Esophagus squamous epithelium (tissue), 5 donors: Measurements from ENCODE around the gene RGS10. TPM values are rescaled to one million over a fixed set of nuclear protein-coding genes. Genes with fewer than 3 reads are reported as not detected.
A peak's percentile ranks its signal among the peaks of the same experiment; 100 is the strongest.

Experiments
- DNase-seq: peaks from one replicate; lab custom pipeline; 2025; lab: John Stamatoyannopoulos, UW
- H3K27ac ChIP-seq, 4 donors: fragments of 200-600 bp; sonication (generic); one replicate each; pipeline ENCODE4 v1.5.1; 2016 to 2019; ENCODE audit warnings: mild to moderate bottlenecking in 1 of 4
- H3K27me3 ChIP-seq, 4 donors: fragments of 200-600 bp; sonication (generic); 1 replicate in 3 of 4; 2 replicates in 1 of 4; pipeline versions ENCODE4 v1.5.1 to v1.6.0; 2017 to 2021; ENCODE audit warnings: antibody characterized with exemption in 1 of 4
- H3K36me3 ChIP-seq, 3 donors: fragments of 200-600 bp; sonication (generic); one replicate each; pipeline ENCODE4 v1.5.1; 2016 to 2019
- H3K4me1 ChIP-seq, 3 donors: fragments of 200-600 bp; sonication (generic); one replicate each; pipeline ENCODE4 v1.5.1; 2017 to 2019
- H3K4me3 ChIP-seq, 4 donors: fragments of 200-600 bp; sonication (generic); 1 replicate in 3 of 4; 2 replicates in 1 of 4; pipeline ENCODE4 v1.5.1; 2016 to 2019; ENCODE audit warnings: mild to moderate bottlenecking in 2 of 4, moderate library complexity in 1 of 4
- H3K9me3 ChIP-seq, 3 donors: fragments of 200-600 bp; sonication (generic); one replicate each; pipeline ENCODE4 v1.5.1; 2016 to 2019
- POLR2A ChIP-seq, 4 donors: fragments of 450-650 bp; IDR thresholded peaks; one replicate each; pipeline ENCODE4 v1.6.1; 2017; ENCODE audit warnings: antibody characterized with exemption in 4 of 4, mild to moderate bottlenecking in 4 of 4, moderate library complexity in 3 of 4
- WGBS, 2 donors: methylation state at CpG; one replicate each; pipeline ENCODE4 v1.1.5; 2018; 5-methylcytosine and 5-hydroxymethylcytosine counted together
- intact Hi-C: fragments of 100-400 bp; cut with DNase I; formaldehyde crosslinking; loops from one replicate; pipeline ENCODE4 v1.15.0; 2022
- total RNA-seq, 4 donors: library from RNA; depleted of rRNA; stranded (reverse); fragments of >200 nt; gene quantifications; one replicate each; pipeline ENCODE4 v1.1.0, GENCODE V29; 2016
- TF ChIP-seq, protein P1 (sequence below), 6 experiments: fragments of 450-650 bp in 4 of 6; fragments of 200-600 bp in 2 of 6; sonication (generic) in 2 of 6; IDR thresholded peaks; one replicate each; pipeline ENCODE4 v1.5.1; 2016 to 2019; ENCODE audit warnings: antibody characterized with exemption in 6 of 6, mild to moderate bottlenecking in 4 of 6, moderate library complexity in 4 of 6
- donor health status: DM: yes; HTN: yes; CAD: no.

Gene RGS10
- total RNA-seq, 4 donors from 2014 or later: 25.5 to 55.8 (median 43.9) TPM

DNA sequence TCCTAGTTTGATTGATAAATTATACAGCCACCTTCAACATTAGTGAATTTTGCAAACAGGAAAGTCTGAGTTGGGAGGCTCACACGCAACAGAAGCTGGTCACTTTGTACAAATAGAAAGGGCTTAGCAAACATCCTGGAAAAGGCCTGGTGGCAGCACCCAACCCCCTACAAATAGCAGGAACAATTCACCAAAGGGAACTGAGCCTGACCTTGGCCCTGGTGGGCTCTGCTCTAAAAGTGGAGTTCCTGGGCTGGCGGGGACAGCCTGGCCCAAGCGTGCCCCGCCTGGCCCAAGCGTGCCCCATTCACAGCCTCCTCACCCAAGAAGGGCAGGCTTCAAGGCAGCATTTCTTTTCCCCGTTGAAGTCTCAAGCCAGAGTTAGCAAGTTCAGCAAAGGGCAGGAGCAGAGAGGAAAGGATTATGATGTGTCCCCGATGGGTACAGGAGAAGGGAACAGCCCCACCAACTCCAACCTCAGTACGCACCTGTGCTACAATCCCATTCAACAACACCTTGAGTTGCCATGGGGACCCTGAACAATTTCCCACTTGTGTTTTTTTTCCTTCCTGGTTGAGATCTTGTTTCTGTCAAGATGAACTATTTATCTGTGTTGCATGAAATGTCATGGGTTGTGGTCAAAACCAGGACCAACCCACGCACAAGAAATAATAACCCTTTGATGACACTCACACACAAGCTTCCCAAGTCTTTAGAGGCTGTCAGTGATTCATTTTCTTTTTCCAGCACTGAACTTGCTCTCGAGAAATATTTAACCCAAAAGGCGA is 43.4 kb downstream of the RGS10 start:
- H3K4me3 ChIP-seq: no peak overlapping the region
- intact Hi-C loops: no loop called here
- no peaks in the 10 kb centered on the region for H3K9me3 ChIP-seq
- WGBS, 2 donors: 71 to 78% methylated on average over 5 to 11 of the region's 11 CpGs
- TF ChIP-seq POLR2A (IDR thresholded peaks at IDR 0.05): no peak
- TF ChIP-seq, protein P1, sequence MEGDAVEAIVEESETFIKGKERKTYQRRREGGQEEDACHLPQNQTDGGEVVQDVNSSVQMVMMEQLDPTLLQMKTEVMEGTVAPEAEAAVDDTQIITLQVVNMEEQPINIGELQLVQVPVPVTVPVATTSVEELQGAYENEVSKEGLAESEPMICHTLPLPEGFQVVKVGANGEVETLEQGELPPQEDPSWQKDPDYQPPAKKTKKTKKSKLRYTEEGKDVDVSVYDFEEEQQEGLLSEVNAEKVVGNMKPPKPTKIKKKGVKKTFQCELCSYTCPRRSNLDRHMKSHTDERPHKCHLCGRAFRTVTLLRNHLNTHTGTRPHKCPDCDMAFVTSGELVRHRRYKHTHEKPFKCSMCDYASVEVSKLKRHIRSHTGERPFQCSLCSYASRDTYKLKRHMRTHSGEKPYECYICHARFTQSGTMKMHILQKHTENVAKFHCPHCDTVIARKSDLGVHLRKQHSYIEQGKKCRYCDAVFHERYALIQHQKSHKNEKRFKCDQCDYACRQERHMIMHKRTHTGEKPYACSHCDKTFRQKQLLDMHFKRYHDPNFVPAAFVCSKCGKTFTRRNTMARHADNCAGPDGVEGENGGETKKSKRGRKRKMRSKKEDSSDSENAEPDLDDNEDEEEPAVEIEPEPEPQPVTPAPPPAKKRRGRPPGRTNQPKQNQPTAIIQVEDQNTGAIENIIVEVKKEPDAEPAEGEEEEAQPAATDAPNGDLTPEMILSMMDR (IDR thresholded peaks at IDR 0.05): no peak
- peaks cover 0 to 52% (median 8%) of the 10 kb centered on the region in 3 donors for H3K4me1 ChIP-seq
- H3K27ac ChIP-seq: no peak overlapping the region
- DNase-seq: no peak
- peaks cover 0 to 36% (median 0%) of the 10 kb centered on the region in 3 donors for H3K36me3 ChIP-seq
- H3K27me3 ChIP-seq: no peaks in the 10 kb centered on the region

DNA sequence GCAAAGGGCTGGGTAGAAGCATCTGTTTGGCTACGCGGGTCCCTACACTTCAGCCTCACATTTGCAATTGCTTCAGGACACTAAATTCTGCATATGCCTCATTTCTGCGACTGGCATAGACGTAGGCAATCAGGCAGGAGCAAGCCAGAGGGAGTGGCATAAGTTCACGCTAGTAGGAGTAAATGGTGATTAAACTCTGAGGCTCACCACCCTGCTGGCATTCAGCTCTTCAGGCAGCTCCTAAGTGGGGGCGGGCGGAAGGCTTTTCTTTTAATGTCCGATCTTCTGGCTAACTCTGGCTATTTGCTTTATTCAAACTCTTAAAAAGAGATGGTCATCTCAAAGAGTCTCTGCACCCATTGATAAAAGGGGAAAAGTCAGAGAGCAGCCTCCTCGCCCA is 45.3 kb downstream of the RGS10 start:
- peaks cover 0 to 21% (median 0%) of the 10 kb centered on the region in 3 donors for H3K36me3 ChIP-seq
- DNase-seq: no peak
- H3K9me3 ChIP-seq: no peaks in the 10 kb centered on the region
- intact Hi-C loops: no loop called here
- H3K27me3 ChIP-seq: no peaks in the 10 kb centered on the region
- peaks cover 0 to 61% (median 8%) of the 10 kb centered on the region in 3 donors for H3K4me1 ChIP-seq
- no peak overlapping the region for H3K27ac ChIP-seq
- WGBS, 2 donors: 86 to 93% methylated on average over 8 to 9 of the region's 9 CpGs
- TF ChIP-seq, protein P1 (IDR thresholded peaks at IDR 0.05): no peak
- TF ChIP-seq POLR2A (IDR thresholded peaks at IDR 0.05): no peak
- H3K4me3 ChIP-seq: no peak overlapping the region

DNA sequence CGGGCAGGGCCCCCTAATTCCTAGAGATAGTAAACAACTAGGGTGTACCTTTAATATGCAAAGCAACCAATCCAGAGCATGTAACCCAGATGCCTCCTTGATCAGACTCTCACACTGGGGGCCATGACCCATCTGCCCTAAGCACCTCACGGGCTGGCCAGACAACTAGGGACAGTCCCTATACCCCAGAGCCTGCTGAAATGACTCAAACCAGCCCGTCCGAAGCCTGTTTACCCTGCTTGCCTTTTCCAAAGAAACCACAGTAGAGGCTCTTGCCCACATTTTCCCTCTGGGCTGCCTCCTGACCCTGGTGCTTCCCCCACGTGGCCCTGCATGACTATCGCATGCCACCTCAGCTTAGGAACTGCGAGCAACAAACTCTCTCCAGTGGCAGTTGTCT is 46.2 kb downstream of the RGS10 start:
- DNase-seq: no peak
- Histone ChIP-seq H3K4me1 (peaks cover 0 to 65% (median 8%) of the 10 kb centered on the region in 3 donors), H3K27ac (no peak overlapping the region), H3K36me3 (peaks cover 0 to 19% (median 0%) of the 10 kb centered on the region in 3 donors), H3K9me3 (no peaks in the 10 kb centered on the region), H3K27me3 (no peaks in the 10 kb centered on the region), H3K4me3 (no peak overlapping the region)
- WGBS, 2 donors: 77% methylated on average over 6 of the region's 7 CpGs; no CpG with 5 or more reads in 1 of the 2 donors
- intact Hi-C loops: no loop called here
- TF ChIP-seq, protein P1 (IDR thresholded peaks at IDR 0.05): no peak
- no peak for TF ChIP-seq POLR2A (IDR thresholded peaks at IDR 0.05)

- WGBS, 2 donors: 90 to 100% methylated on average over 1 to 3 of the region's 3 CpGs
- intact Hi-C loops: no loop called here
- H3K4me3 ChIP-seq: no peak overlapping the region
- DNase-seq: no peak
- TF ChIP-seq, protein P1 (IDR thresholded peaks at IDR 0.05): no peak
- TF ChIP-seq POLR2A (IDR thresholded peaks at IDR 0.05): no peak
- peak overlapping the region in 1 of 4 donors; percentile 52 for H3K27ac ChIP-seq
- no peaks in the 10 kb centered on the region for H3K27me3 ChIP-seq
- peaks cover 0 to 58% (median 3%) of the 10 kb centered on the region in 3 donors for H3K4me1 ChIP-seq
- H3K9me3 ChIP-seq: no peaks in the 10 kb centered on the region
- H3K36me3 ChIP-seq: peaks cover 0 to 19% (median 0%) of the 10 kb centered on the region in 3 donors
Measured at GRCh38 chr10:119495545-119495944, 47.0 kb downstream of the RGS10 start.

DNA sequence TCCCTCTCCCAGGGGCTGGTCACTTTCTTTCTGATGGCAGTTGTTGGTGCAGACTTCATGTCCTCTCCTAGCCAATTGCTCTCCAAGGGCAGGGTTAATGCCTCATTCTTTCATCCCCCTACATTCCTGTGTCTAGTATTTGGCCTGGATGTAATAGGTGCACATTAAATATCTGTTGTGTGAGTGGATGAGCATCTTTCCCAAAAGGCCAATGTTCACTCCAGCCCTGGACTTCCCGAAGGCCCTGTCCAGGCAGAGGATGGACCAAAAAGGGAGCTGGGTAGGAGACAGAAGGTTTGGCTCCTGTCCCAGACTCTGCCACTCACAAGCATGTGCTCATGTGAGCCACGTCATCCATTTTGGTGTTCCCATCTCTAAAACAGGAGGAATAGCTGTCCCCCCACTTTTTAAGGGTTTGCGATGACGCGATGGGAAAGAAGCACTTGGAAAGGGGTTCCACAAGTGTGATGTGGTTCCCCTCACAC is 47.5 kb downstream of the RGS10 start:
- 80 to 86% methylated on average over 2 to 4 of the region's 5 CpGs for WGBS, 2 donors
- DNase-seq: no peak
- intact Hi-C loops: no loop called here

More for the DNA sequence above, 47.5 kb downstream of the RGS10 start:
- H3K4me1 ChIP-seq: peaks cover 0 to 56% (median 1%) of the 10 kb centered on the region in 3 donors
- H3K9me3 ChIP-seq: no peaks in the 10 kb centered on the region
- TF ChIP-seq POLR2A (IDR thresholded peaks at IDR 0.05): no peak
- TF ChIP-seq, protein P1 (IDR thresholded peaks at IDR 0.05): no peak
- no peak overlapping the region for H3K4me3 ChIP-seq
- H3K27ac ChIP-seq: peak overlapping the region in 2 of 4 donors; percentile 44 to 52
- peaks cover 0 to 19% (median 0%) of the 10 kb centered on the region in 3 donors for H3K36me3 ChIP-seq
- H3K27me3 ChIP-seq: no peaks in the 10 kb centered on the region
